A549 (cell line): Measurements from ENCODE around the gene GTF3C5. TPM values are rescaled to one million over a fixed set of nuclear protein-coding genes. Genes with fewer than 3 reads are reported as not detected.

Experiments
- ATAC-seq, 2 experiments: fragments of 200-7000 bp in 1 of 2; fragments of >200 bp in 1 of 2; cut with Nextera tagmentation in 1 of 2; cut with Tn5 transposase in 1 of 2; 3 replicates each; pipeline versions ENCODE4 v1.8.0 to v1.9.1; 2018 to 2020; ENCODE audit warnings: mild to moderate bottlenecking in 1 of 2, moderate library complexity in 1 of 2
- CTCF ChIA-PET: fragments of 300-600 bp; sonication (Branson Sonifier 250); formaldehyde crosslinking; extraction: SDS; loops from one replicate; lab custom pipeline; 2021; ENCODE audit warnings: antibody characterized with exemption, inconsistent platforms; lab: Yijun Ruan, JAX
- POLR2A ChIA-PET: fragments of 350-600 bp; formaldehyde crosslinking; extraction: SDS; loops from one replicate; lab custom pipeline; 2021; ENCODE audit warnings: antibody characterized with exemption, inconsistent platforms; lab: Yijun Ruan, JAX
- DNase-seq, 2 experiments: peaks; one replicate each; pipeline versions ENCODE4 v3.0.0 to v3.0.0-alpha.2; 2011 to 2016; ENCODE audit warnings: low read depth in 1 of 2, low spot score in 1 of 2
- FAIRE-seq: peaks from 2 replicates; lab custom pipeline; 2011; peaks lifted over from hg19 to GRCh38; lab: Jason Lieb, UNC
- H3K27ac ChIP-seq, 2 experiments: fragments of >200 bp; sonication (Bioruptor Twin); formaldehyde crosslinking; 3 replicates each; pipeline ENCODE4 v1.5.1; 2016 to 2017
- H3K4me1 ChIP-seq: fragments of >200 bp; sonication (Bioruptor Twin); formaldehyde crosslinking; 3 replicates; pipeline ENCODE4 v1.6.1; 2016
- H3K4me2 ChIP-seq: fragments of >200 bp; sonication (Bioruptor Twin); formaldehyde crosslinking; 3 replicates; pipeline ENCODE4 v1.6.1; 2016
- H3K4me3 ChIP-seq: fragments of >200 bp; sonication (Bioruptor Twin); formaldehyde crosslinking; 3 replicates; pipeline ENCODE4 v1.5.1; 2016
- H3K9me3 ChIP-seq: fragments of >200 bp; sonication (Bioruptor Twin); formaldehyde crosslinking; 3 replicates; pipeline ENCODE4 v1.6.1; 2016
- BHLHE40 ChIP-seq: IDR thresholded peaks from 2 replicates; pipeline ENCODE4 v1.6.1; 2012; ENCODE audit warnings: low read depth, low read length, inconsistent platforms
- CBX2 ChIP-seq: fragments of 200-600 bp; sonication (generic); IDR thresholded peaks from 2 replicates; pipeline ENCODE4 v1.6.1; 2016; ENCODE audit warnings: low read depth, mild to moderate bottlenecking, borderline replicate concordance
- CBX8 ChIP-seq: fragments of 200-600 bp; sonication (generic); IDR thresholded peaks from 2 replicates; pipeline ENCODE4 v1.6.1; 2016
- CEBPB ChIP-seq, 2 experiments: fragments of >200 bp in 1 of 2; sonication (Bioruptor Twin) in 1 of 2; formaldehyde crosslinking in 1 of 2; IDR thresholded peaks; 2 replicates each; pipeline ENCODE4 v1.6.1; 2012 to 2016
- CHD2 ChIP-seq: fragments of 150-350 bp; IDR thresholded peaks from 2 replicates; pipeline ENCODE4 v1.6.1; 2014; ENCODE audit warnings: low read length; ENCODE audit not compliant: partially characterized antibody
- EHF ChIP-seq: fragments of 250-450 bp; sonication (Bioruptor Pico); IDR thresholded peaks from 2 replicates; pipeline ENCODE4 v1.5.0; 2020; ENCODE audit warnings: mild to moderate bottlenecking
- FOXS1 ChIP-seq: fragments of 250-450 bp; sonication (Bioruptor Pico); IDR thresholded peaks from 2 replicates; pipeline ENCODE4 v1.5.0; 2020; ENCODE audit warnings: mild to moderate bottlenecking, moderate library complexity
- GATA3 ChIP-seq: IDR thresholded peaks from 2 replicates; pipeline ENCODE4 v1.6.1; 2012; ENCODE audit warnings: borderline replicate concordance
- HDAC2 ChIP-seq: fragments of 200-600 bp; sonication (generic); IDR thresholded peaks from 2 replicates; pipeline ENCODE4 v1.6.1; 2016
- HOXB13 ChIP-seq: fragments of 250-450 bp; sonication (Bioruptor Pico); IDR thresholded peaks from 2 replicates; pipeline ENCODE4 v1.5.0; 2020; ENCODE audit warnings: low read depth, mild to moderate bottlenecking, moderate library complexity
- MAFK ChIP-seq: fragments of 450-650 bp; IDR thresholded peaks from 2 replicates; pipeline ENCODE4 v1.6.1; 2014; ENCODE audit not compliant: partially characterized antibody
- PHF8 ChIP-seq: fragments of 200-600 bp; sonication (generic); IDR thresholded peaks from 2 replicates; pipeline ENCODE4 v1.6.1; 2016; ENCODE audit warnings: low read depth, mild to moderate bottlenecking, antibody characterized with exemption, moderate library complexity, borderline replicate concordance
- SMC3 ChIP-seq: fragments of >200 bp; sonication (Bioruptor Twin); formaldehyde crosslinking; IDR thresholded peaks from 3 replicates; pipeline ENCODE4 v1.6.1; 2018; ENCODE audit warnings: inconsistent platforms
- SREBF2 ChIP-seq: fragments of 450-650 bp; IDR thresholded peaks from 2 replicates; pipeline ENCODE4 v1.6.1; 2014; ENCODE audit warnings: mild to moderate bottlenecking, moderate library complexity
- ZC3H11A ChIP-seq: fragments of 450-650 bp; IDR thresholded peaks from 2 replicates; pipeline ENCODE4 v1.6.1; 2014; ENCODE audit warnings: antibody characterized with exemption, mild to moderate bottlenecking
- ZNF302 ChIP-seq: fragments of 250-450 bp; sonication (Bioruptor Pico); IDR thresholded peaks from 2 replicates; pipeline ENCODE4 v1.9.0; 2021; ENCODE audit warnings: inconsistent platforms, mild to moderate bottlenecking, moderate library complexity
- WGBS: methylation state at CpG from one replicate; pipeline ENCODE4 v1.1.6; 2017; ENCODE audit errors: missing lambda C conversion rate; 5-methylcytosine and 5-hydroxymethylcytosine counted together
- polyA plus RNA-seq, 4 experiments: library from polyadenylated mRNA; depleted of rRNA in 3 of 4; stranded (reverse); fragments of >200 nt; fragmentation: RNase III in 1 of 4; extraction: RNeasy Plus Mini Kit Qiagen cat#74134 plus additional on column Dnase treatment in 1 of 4; gene quantifications; 2 replicates in 3 of 4; 3 replicates in 1 of 4; pipeline ENCODE4 v1.2.3, GENCODE V29; 2011 to 2017
- TF ChIP-seq, protein P1 (sequence below): fragments of 450-650 bp; IDR thresholded peaks from 2 replicates; pipeline ENCODE4 v1.6.1; 2014; ENCODE audit warnings: antibody characterized with exemption
- TF ChIP-seq, protein P2 (sequence below): IDR thresholded peaks from 2 replicates; pipeline ENCODE4 v1.6.1; 2012
- TF ChIP-seq, protein P3 (sequence below): fragments of 250-450 bp; sonication (Bioruptor Pico); IDR thresholded peaks from 2 replicates; pipeline ENCODE4 v1.5.0; 2020; ENCODE audit warnings: low read depth, mild to moderate bottlenecking, moderate library complexity
- TF ChIP-seq, protein P4 (sequence below): fragments of >200 bp; sonication (Bioruptor Twin); formaldehyde crosslinking; IDR thresholded peaks from 3 replicates; pipeline ENCODE4 v1.6.1; 2016

GTF3C5 gene
- polyA plus RNA-seq, 2 of the 4 experiments (the other 2 are of a cell fraction), result 57.2 to 80.3 TPM

DNA sequence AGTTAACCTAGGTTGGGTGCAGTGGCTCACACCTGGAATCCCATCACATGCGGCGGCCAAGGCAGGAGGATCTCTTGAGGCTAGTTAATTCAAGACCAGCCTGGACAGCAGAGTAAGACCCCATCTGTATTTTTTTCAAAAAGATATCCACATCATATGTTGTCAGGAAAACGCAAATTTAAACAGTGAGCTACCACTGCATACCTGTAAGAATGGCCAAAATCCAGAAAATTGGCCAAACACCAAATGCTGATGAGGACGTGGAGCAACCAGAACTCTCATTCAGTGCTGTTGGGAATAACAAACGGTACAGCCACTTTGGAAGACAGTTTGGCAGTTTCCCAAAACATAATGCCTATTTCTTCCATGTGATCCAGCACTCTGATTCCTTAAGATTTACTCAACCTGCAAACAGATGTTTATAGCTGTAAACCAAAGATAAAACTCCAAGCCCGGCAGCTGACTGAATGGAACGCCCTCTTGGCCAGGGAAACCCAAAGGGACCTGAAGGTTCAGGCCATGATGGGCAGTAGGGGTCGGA is 43.4 kb downstream of the GTF3C5 start:
- Histone ChIP-seq H3K4me1 (no peaks in the 10 kb centered on the region), H3K4me3 (no peak overlapping the region), H3K9me3 (no peaks in the 10 kb centered on the region), H3K4me2 (no peak overlapping the region), H3K27ac (no peak overlapping the region)
- DNase-seq (no peak), FAIRE-seq (no peak), ATAC-seq (no peak)
- 58% methylated on average over 8 of the region's 8 CpGs for WGBS
- POLR2A ChIA-PET, result no interaction called here
- TF ChIP-seq HOXB13 (CRISPR knock-in tag) (no peak), ZNF302 (CRISPR knock-in tag) (no peak), PHF8 (no peak), SREBF2 (no peak), CBX2 (no peak), ZC3H11A (no peak), CHD2 (no peak), BHLHE40 (no peak), GATA3 (no peak), SMC3 (no peak), EHF (CRISPR knock-in tag) (no peak), FOXS1 (CRISPR knock-in tag) (no peak), CEBPB (IDR thresholded peaks at IDR 0.05) (no peak), CBX8 (no peak)
- TF ChIP-seq, protein P1, sequence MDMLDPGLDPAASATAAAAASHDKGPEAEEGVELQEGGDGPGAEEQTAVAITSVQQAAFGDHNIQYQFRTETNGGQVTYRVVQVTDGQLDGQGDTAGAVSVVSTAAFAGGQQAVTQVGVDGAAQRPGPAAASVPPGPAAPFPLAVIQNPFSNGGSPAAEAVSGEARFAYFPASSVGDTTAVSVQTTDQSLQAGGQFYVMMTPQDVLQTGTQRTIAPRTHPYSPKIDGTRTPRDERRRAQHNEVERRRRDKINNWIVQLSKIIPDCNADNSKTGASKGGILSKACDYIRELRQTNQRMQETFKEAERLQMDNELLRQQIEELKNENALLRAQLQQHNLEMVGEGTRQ, result no peak
- TF ChIP-seq, protein P2, sequence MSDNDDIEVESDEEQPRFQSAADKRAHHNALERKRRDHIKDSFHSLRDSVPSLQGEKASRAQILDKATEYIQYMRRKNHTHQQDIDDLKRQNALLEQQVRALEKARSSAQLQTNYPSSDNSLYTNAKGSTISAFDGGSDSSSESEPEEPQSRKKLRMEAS, result no peak
- TF ChIP-seq, protein P3, sequence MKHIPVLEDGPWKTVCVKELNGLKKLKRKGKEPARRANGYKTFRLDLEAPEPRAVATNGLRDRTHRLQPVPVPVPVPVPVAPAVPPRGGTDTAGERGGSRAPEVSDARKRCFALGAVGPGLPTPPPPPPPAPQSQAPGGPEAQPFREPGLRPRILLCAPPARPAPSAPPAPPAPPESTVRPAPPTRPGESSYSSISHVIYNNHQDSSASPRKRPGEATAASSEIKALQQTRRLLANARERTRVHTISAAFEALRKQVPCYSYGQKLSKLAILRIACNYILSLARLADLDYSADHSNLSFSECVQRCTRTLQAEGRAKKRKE (CRISPR knock-in tag), result no peak
- CTCF ChIA-PET, result interaction anchor here (0.5 to 8.0 kb wide), 5 partner anchors 28 to 713 kb away, joined by 3 to 45 read pairs (median 4); no protein-coding TSS in a partner anchor

DNA sequence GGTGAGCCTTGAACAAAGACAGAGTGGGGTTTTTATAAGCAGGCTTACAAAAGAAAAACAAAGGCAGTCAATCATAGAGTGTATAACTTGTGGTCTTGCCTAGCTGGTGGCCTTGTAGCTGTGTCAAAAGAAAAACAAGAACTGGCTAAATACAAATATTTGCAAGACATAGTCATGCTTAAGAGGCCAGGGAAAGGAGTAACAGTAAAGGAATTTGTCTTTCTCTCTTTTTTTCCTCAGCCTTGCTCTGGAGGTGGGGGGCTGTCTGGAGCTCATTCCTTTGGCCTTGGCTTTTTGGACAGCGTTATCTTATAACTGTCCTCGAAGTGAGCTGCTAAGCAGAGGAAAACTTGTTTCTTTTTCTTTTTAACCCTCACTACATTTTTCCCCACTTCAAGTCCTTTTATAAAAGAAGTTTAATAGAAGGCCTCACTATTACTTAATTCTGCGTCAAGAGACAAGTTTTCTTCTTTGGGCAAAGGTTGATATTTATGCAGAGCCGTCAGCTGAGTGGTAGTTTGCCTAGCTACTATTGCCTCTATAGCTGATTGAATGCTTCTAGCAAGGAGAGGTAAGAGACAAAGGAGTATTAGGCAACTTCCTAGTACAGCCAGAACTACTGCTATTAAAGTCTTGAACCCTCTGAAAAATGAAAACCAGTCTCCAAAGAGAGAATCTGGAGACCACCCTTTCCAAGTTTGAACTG is 45.3 kb downstream of the GTF3C5 start:
- TF ChIP-seq, protein P4, sequence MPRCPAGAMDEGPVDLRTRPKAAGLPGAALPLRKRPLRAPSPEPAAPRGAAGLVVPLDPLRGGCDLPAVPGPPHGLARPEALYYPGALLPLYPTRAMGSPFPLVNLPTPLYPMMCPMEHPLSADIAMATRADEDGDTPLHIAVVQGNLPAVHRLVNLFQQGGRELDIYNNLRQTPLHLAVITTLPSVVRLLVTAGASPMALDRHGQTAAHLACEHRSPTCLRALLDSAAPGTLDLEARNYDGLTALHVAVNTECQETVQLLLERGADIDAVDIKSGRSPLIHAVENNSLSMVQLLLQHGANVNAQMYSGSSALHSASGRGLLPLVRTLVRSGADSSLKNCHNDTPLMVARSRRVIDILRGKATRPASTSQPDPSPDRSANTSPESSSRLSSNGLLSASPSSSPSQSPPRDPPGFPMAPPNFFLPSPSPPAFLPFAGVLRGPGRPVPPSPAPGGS, result no peak
- no peak for TF ChIP-seq MAFK
- H3K4me3 ChIP-seq, result no peak overlapping the region
- CTCF ChIA-PET, result interaction anchor here (0.8 to 8.0 kb wide), 7 partner anchors 9 to 69 kb away, joined by 3 to 45 read pairs (median 4); no protein-coding TSS in a partner anchor
- ATAC-seq (peak in 1 of 2 experiments; percentile 46; a peak in 3 of 6 replicates), DNase-seq (no peak), FAIRE-seq (no peak)
- H3K9me3 ChIP-seq, result no peaks in the 10 kb centered on the region
- WGBS, result 65% methylated on average over 4 of the region's 4 CpGs
- no peak overlapping the region for H3K4me2 ChIP-seq
- POLR2A ChIA-PET, result interaction anchor here (1.2 kb wide), 1 partner anchor 45 kb away, joined by 4 read pairs; the partner anchor contains the start of gene GTF3C5
- no peak overlapping the region for H3K27ac ChIP-seq
- H3K4me1 ChIP-seq, result no peaks in the 10 kb centered on the region

DNA sequence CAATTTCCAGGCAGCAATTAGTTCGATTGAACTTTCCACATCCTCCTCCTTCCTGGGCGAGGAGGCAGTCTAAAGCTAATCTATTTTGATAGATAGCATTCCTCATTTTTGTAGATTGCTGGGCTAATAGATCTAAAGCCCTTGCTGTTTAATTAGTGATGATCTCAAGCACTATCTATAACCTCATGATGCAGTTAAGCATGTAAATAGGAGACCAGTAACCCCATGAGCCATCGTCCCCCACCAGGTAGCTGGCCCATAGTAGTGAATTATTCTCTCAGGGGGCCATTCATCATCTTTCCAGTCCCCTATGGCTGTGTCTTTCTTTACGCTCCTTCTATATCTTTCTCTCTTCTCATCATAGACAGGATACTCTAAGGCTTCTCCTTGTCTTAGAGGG is 45.9 kb downstream of the GTF3C5 start:
- TF ChIP-seq HDAC2, result no peak
- ATAC-seq, result no peak
- POLR2A ChIA-PET, result no interaction called here
- Histone ChIP-seq H3K4me3 (no peak overlapping the region), H3K9me3 (no peaks in the 10 kb centered on the region), H3K4me1 (no peaks in the 10 kb centered on the region), H3K27ac (no peak overlapping the region), H3K4me2 (no peak overlapping the region)
- DNase-seq, result no peak
- FAIRE-seq, result no peak
- CTCF ChIA-PET, result interaction anchor here (1.1 to 8.0 kb wide), 6 partner anchors 9 to 69 kb away, joined by 3 to 45 read pairs (median 6); no protein-coding TSS in a partner anchor
- WGBS, result 69% methylated on average over 4 of the region's 4 CpGs
